ENCODE results near the gene PRR20G. TPM values are rescaled to one million over a fixed set of nuclear protein-coding genes. Genes with fewer than 3 reads are reported as not detected.

The PRR20G gene
- total RNA-seq, 1 experiment from 2014 or later = not detected

DNA sequence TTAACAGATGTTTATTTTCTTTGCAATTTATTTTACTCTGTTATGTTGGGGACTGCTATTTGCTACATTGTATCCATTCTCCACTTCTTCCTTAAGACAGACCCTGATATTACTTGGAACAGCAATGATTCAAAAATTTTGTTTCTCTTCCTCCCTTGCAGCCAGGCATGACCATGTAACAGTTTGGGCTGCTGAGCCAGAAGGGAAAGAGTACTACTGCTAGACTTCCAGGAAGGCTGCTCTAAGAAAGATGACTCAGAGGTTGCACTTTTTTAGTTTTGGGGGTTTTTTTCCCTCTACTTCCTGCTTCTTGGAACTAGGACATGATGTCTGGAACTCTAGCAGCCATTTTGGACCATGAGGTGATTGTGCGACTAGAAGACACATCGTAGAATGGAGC is 10.3 kb downstream of the PRR20G start:
- Histone ChIP-seq H3K9me3 (peaks cover 10% of the 10 kb centered on the region), H3K4me3 (no peak overlapping the region), H3K36me3 (no peaks in the 10 kb centered on the region), H3K27me3 (no peaks in the 10 kb centered on the region; the same call in 1 of the 2 replicates)
- DNase-seq = peak; percentile 49

GRCh38 chr3:127276995-127277394 is 10.9 kb downstream of the PRR20G start:
- H3K4me3 ChIP-seq = no peak overlapping the region
- no peaks in the 10 kb centered on the region; the same call in 1 of the 2 replicates for H3K27me3 ChIP-seq
- peaks cover 10% of the 10 kb centered on the region for H3K9me3 ChIP-seq
- DNase-seq = no peak
- H3K36me3 ChIP-seq = no peaks in the 10 kb centered on the region

DNA sequence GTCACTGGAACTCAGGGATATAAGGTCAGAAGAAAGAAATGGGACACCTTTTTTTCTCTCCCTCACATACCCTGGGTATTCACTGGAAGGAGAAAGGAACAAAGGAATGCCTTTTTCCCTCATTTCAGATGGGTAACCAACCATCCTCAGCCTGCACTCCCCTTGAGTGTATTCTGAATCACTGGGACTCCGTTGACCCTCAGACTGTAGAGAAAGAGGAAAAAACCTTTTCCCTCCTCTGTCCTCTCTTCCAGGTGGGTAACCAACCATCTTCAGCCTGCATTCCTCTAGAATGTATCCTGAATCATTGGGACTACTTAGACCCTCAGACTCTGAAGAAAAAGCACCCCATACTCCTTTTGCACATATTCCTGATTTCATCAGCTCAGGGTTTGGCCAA is 11.4 kb downstream of the PRR20G start:
- Histone ChIP-seq H3K4me3 (no peak overlapping the region), H3K27me3 (no peaks in the 10 kb centered on the region; the same call in 1 of the 2 replicates), H3K9me3 (peaks cover 10% of the 10 kb centered on the region), H3K36me3 (no peaks in the 10 kb centered on the region)
- no peak for DNase-seq

GRCh38 chr3:127275287-127275781 is 12.5 kb downstream of the PRR20G start:
- peaks cover 10% of the 10 kb centered on the region for H3K9me3 ChIP-seq
- no peak overlapping the region for H3K4me3 ChIP-seq
- DNase-seq = peak; percentile 26
- no peaks in the 10 kb centered on the region for H3K36me3 ChIP-seq
- H3K27me3 ChIP-seq = peaks cover 5% of the 10 kb centered on the region; the same call in 1 of the 2 replicates

GRCh38 chr3:127274200-127274760 is 13.6 kb downstream of the PRR20G start:
- Histone ChIP-seq H3K27me3 (peaks cover 5% of the 10 kb centered on the region; the same call in 1 of the 2 replicates), H3K9me3 (peaks cover 11% of the 10 kb centered on the region), H3K36me3 (no peaks in the 10 kb centered on the region), H3K4me3 (no peak overlapping the region)
- DNase-seq = no peak

GRCh38 chr3:127273206-127273605 is 14.6 kb downstream of the PRR20G start:
- Histone ChIP-seq H3K27me3 (peaks cover 5% of the 10 kb centered on the region; the same call in 1 of the 2 replicates), H3K36me3 (no peaks in the 10 kb centered on the region), H3K9me3 (peaks cover 17% of the 10 kb centered on the region), H3K4me3 (no peak overlapping the region)
- DNase-seq = no peak

GRCh38 chr3:127266186-127266585 is 21.7 kb downstream of the PRR20G start:
- Histone ChIP-seq H3K36me3 (no peaks in the 10 kb centered on the region), H3K4me3 (no peak overlapping the region), H3K27me3 (peaks cover 4% of the 10 kb centered on the region; the same call in 1 of the 2 replicates), H3K9me3 (peaks cover 8% of the 10 kb centered on the region)
- no peak for DNase-seq

DNA sequence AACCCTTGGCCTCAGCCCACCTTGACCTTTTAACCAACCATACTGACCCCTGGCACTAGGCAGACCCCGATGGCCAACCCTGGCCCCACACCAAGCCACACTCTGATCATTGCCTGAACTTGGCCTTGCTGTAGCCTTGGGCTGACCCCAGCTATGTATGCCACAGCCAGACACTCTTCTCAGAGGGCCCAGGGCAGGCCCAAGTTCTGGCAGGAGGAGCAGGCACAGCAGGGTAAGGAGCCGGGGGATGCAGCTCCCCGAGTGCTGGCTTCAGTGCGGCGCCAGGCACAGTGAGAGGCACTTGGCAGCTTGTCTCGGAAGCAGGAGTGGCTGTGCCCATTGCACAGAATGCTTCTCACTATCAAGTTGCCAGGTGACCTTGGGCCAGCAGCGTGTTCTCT is 22.3 kb downstream of the PRR20G start:
- peaks cover 8% of the 10 kb centered on the region for H3K9me3 ChIP-seq
- H3K27me3 ChIP-seq = no peaks in the 10 kb centered on the region; the same call in 1 of the 2 replicates
- no peak overlapping the region for H3K4me3 ChIP-seq
- no peaks in the 10 kb centered on the region for H3K36me3 ChIP-seq
- DNase-seq = no peak

DNA sequence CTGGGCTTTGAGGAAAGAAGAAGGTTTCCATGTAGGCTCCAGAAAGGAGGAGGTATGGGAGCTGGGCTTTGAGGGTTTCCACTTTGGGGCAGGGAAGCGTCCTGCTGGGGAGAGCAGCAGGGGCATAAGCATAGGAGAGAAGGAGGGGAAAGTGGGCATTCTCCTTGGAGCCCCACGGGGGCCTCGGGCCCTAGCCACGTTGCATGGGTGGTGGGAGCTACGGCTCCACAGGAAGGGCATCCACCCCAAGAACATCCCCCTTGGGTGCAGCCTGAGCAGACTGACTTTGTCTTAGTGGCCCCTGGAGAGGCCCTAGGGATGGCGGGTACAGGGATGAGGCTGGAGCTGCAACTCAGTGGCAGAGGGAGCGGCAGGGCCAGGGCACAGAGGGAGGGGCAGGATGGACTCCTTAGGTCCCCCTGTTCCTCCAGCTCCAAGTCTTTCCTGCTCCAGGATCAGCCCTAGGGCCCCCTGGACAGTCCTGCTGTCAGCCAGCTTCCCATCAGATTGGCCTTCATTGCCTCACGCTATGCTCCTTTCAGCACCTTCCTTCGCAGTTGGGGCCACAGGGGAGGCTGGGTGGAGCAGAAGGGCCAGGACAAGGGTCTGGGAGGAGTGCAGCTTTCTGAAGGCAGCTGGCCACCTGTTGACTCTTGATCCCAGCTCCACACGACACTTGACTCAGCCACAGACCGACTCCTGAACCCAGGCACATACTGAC is 22.9 kb downstream of the PRR20G start:
- no peaks in the 10 kb centered on the region for H3K27me3 ChIP-seq
- peaks cover 8% of the 10 kb centered on the region for H3K9me3 ChIP-seq
- no peaks in the 10 kb centered on the region for H3K36me3 ChIP-seq
- H3K4me3 ChIP-seq = no peak overlapping the region
- no peak for DNase-seq

GRCh38 chr3:127264292-127264691 is 23.6 kb downstream of the PRR20G start:
- H3K27me3 ChIP-seq = no peaks in the 10 kb centered on the region
- peak; percentile 65 for DNase-seq

DNA sequence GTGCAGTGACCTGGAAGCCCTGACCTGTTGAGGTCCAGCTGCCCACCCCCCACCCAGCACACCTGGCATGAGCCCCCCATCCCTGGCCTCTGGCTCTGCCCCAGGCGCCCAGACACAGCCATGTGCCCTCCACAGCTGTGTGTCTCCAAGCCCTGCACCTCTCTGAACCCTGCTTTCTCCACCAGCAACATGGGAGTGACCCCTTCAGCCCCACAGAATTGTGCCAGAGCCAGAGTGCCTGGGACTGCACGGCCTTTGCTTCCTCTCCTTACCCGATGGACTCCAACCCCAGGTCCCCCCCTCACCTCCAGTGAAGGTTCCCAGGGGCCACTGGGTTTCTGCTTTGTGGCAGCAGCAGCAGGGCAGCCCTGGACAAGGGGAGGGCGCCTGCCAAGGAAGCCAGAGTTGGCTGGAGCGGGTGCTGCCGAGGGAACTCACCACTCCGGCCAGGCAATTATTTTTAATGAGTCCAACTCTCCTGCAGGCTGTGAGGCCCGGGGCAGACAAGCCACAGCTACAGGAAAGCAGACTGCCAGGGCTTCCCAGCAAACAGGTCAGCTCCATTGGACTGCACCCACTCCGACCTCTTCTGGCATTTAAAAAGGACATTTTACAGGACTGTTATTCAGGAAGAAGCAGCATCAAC is 24.1 kb downstream of the PRR20G start:
- Histone ChIP-seq H3K4me3 (no peak overlapping the region), H3K9me3 (peaks cover under 1% of the 10 kb centered on the region), H3K36me3 (no peaks in the 10 kb centered on the region), H3K27me3 (no peaks in the 10 kb centered on the region)
- DNase-seq = peak; percentile 39

More at GRCh38 chr3:127264292-127264691, 23.6 kb downstream of the PRR20G start:
- Histone ChIP-seq H3K36me3 (no peaks in the 10 kb centered on the region), H3K9me3 (peaks cover 7% of the 10 kb centered on the region), H3K4me3 (no peak overlapping the region)

DNA sequence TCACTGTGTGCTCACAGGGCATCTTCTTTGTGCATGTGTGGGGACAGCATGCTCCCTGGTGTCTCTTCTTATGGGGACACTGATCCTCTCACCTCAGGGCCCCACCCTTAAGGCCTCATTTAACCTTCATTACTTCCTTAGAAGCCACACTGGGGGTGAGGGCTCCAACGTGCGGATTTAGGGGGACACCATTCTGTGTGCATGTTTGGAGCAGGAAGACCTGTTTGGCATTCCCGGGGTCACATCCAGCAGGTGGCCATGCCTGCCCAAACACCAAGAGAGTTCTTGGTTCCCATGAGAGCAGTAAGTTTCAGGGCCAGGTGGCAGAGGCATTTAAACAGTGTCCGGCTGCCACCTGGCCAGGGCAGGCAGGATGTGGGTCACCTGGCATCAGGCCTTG is 24.8 kb downstream of the PRR20G start:
- Histone ChIP-seq H3K27me3 (no peaks in the 10 kb centered on the region), H3K9me3 (no peaks in the 10 kb centered on the region), H3K36me3 (no peaks in the 10 kb centered on the region), H3K4me3 (no peak overlapping the region)
- no peak for DNase-seq

GRCh38 chr3:127262533-127262932 is 25.3 kb downstream of the PRR20G start:
- Histone ChIP-seq H3K27me3 (no peaks in the 10 kb centered on the region), H3K36me3 (no peaks in the 10 kb centered on the region), H3K9me3 (no peaks in the 10 kb centered on the region), H3K4me3 (no peak overlapping the region)
- no peak for DNase-seq

GRCh38 chr3:127261925-127262324 is 25.9 kb downstream of the PRR20G start:
- Histone ChIP-seq H3K9me3 (no peaks in the 10 kb centered on the region), H3K36me3 (no peaks in the 10 kb centered on the region), H3K4me3 (no peak overlapping the region), H3K27me3 (no peaks in the 10 kb centered on the region)
- no peak for DNase-seq

DNA sequence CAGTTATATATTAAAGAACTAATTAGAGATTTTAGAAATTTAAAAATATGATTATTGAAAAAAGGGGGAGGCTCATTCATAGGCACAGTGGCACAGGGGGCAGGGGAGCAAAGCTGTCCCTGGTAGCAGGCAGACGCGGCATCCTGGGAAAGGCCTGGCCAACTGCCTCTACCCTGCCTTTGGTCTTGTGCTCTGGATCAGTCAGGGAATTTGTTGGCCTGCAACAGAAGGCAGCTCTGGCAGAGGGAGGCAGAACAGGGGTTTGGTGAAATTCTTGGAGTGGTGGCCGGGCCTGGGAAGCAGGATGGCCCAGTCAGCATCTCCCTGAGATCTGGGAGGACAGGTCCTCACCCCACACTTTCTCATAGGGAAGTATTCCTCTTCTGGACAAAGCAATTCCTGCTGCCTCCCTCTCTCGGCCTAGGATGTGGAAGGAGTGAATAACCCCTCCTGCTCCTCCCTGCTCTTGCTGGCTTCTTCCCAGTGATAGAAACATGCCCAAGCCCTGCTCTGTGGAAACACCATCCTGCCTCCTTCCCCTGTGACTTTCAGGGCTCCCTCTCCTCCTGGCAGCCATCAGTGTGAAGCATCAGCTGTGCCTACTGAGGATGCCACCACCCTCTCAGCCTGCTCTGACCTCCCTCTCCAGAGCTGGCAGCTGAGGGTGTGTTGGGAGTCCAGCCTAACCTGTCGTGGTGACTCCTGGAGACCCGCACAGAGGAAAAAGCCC is 26.9 kb downstream of the PRR20G start:
- Histone ChIP-seq H3K4me3 (no peak overlapping the region), H3K27me3 (no peaks in the 10 kb centered on the region), H3K9me3 (no peaks in the 10 kb centered on the region), H3K36me3 (no peaks in the 10 kb centered on the region)
- DNase-seq = no peak

DNA sequence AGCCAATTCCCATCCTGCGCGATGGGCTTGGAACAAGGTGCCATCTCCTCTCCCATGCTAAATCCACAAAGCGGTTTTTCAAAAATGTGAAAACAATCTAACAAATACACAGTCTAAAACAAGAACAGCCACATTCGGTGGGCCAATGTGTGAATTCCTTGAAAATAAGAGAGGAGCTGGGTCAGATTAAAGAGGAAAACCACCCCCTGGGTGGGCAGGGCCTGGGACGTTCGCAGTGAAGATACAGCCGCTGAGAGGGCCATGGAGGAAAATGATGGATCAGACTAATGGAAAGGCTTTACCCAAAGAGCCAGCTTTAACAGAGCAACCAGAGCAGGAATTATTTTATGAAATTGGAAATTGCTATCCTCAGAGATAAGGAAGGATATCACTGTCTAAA is 27.4 kb downstream of the PRR20G start:
- H3K9me3 ChIP-seq = no peaks in the 10 kb centered on the region
- no peak for DNase-seq
- no peaks in the 10 kb centered on the region for H3K27me3 ChIP-seq
- H3K36me3 ChIP-seq = no peaks in the 10 kb centered on the region
- H3K4me3 ChIP-seq = no peak overlapping the region

GRCh38 chr3:127259882-127260281 is 28.0 kb downstream of the PRR20G start:
- Histone ChIP-seq H3K36me3 (no peaks in the 10 kb centered on the region), H3K9me3 (no peaks in the 10 kb centered on the region), H3K27me3 (no peaks in the 10 kb centered on the region), H3K4me3 (no peak overlapping the region)
- DNase-seq = no peak
